Measurements from ENCODE around the gene SDK1. TPM values are rescaled to one million over a fixed set of nuclear protein-coding genes. Genes with fewer than 3 reads are reported as not detected.

The SDK1 gene
- total and polyA plus RNA-seq, 10 of the 15 experiments (the other 5 are each of a cell fraction or from before 2014, with no cell fraction given): 0.14 to 0.33 TPM; not detected in 8

- no peak for TF ChIP-seq DPF2 (IDR thresholded peaks at IDR 0.05)
Observed at GRCh38 chr7:3280445-3280844, 20.6 kb upstream of the SDK1 start (continued).

GRCh38 chr7:3280946-3281656 is 20.0 kb upstream of the SDK1 start:
- H2AFZ ChIP-seq (ENCODE audit: control insufficient read depth, low read depth, low read length): no peak overlapping the region
- no TSS peak for BruUV-seq (replicated peaks)
- no peak overlapping the region for H3K9ac ChIP-seq (ENCODE audit: control insufficient read depth, insufficient read depth, low read length)
- H3K27me3 ChIP-seq (replicated peaks in 1 of 2; ENCODE audit: control insufficient read depth in 2 of 2, insufficient read depth in 2 of 2, low read length in 1 of 2): no peaks in the 10 kb centered on the region
- H3K27ac ChIP-seq (ENCODE audit: control insufficient read depth, insufficient read depth): no peak overlapping the region
- H3K4me2 ChIP-seq (ENCODE audit: control insufficient read depth, insufficient read depth): no peak overlapping the region
- H3K4me1 ChIP-seq (ENCODE audit: control insufficient read depth, insufficient read depth, low read length): no peaks in the 10 kb centered on the region
- ChIA-PET POLR2A (no interaction called here), CTCF (no interaction called here), SMC1A (ENCODE audit: uncharacterized antibody, unreplicated experiment) (no interaction called here), RAD21 (ENCODE audit: unreplicated experiment) (no interaction called here)
- ATAC-seq (no peak), DNase-seq (ENCODE audit: low read depth, low spot score) (no peak), FAIRE-seq (no peak)
- TF ChIP-seq SMAD5 (IDR thresholded peaks at IDR 0.05; ENCODE audit: low read depth) (no peak), DPF2 (IDR thresholded peaks at IDR 0.05) (no peak), BCL11A (IDR thresholded peaks at IDR 0.05; ENCODE audit: low read depth, low read length) (no peak), BACH1 (IDR thresholded peaks at IDR 0.05; ENCODE audit: borderline replicate concordance) (no peak), TBL1XR1 (IDR thresholded peaks at IDR 0.05; ENCODE audit: low read depth, low read length) (no peak), YBX1 (IDR thresholded peaks at IDR 0.05) (no peak), KAT2A (conservative IDR thresholded peaks at IDR 0.05; ENCODE audit: control insufficient read depth, low read depth, low read length) (no peak), ZNF24 (IDR thresholded peaks at IDR 0.05) (no peak), GATAD2B (conservative IDR thresholded peaks at IDR 0.05; ENCODE audit: low read depth) (no peak), FOS (IDR thresholded peaks at IDR 0.05; ENCODE audit: borderline replicate concordance, extremely low read depth, insufficient read length) (no peak), LARP7 (IDR thresholded peaks at IDR 0.05) (no peak), STAT3 (IDR thresholded peaks at IDR 0.05; ENCODE audit: low read depth, low read length) (no peak), PAX8 (IDR thresholded peaks at IDR 0.05) (no peak), ATF3 (IDR thresholded peaks at IDR 0.05; ENCODE audit: borderline replicate concordance, extremely low read depth, low read depth, low read length) (no peak), RAD21 (IDR thresholded peaks at IDR 0.05; ENCODE audit: insufficient read depth, low read depth, low read length) (no peak), SMARCA5 (IDR thresholded peaks at IDR 0.05) (no peak)
- TF ChIP-seq, protein P1, sequence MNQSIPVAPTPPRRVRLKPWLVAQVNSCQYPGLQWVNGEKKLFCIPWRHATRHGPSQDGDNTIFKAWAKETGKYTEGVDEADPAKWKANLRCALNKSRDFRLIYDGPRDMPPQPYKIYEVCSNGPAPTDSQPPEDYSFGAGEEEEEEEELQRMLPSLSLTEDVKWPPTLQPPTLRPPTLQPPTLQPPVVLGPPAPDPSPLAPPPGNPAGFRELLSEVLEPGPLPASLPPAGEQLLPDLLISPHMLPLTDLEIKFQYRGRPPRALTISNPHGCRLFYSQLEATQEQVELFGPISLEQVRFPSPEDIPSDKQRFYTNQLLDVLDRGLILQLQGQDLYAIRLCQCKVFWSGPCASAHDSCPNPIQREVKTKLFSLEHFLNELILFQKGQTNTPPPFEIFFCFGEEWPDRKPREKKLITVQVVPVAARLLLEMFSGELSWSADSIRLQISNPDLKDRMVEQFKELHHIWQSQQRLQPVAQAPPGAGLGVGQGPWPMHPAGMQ (IDR thresholded peaks at IDR 0.05; ENCODE audit: borderline replicate concordance): no peak
- 29% methylated on average over 10 of the region's 10 CpGs for WGBS (ENCODE audit: insufficient coverage, insufficient replicate concordance, low lambda C conversion rate, missing lambda C conversion rate)
- H4K20me1 ChIP-seq (ENCODE audit: control insufficient read depth, insufficient read depth): no peaks in the 10 kb centered on the region
- H3K4me3 ChIP-seq: no peak overlapping the region
- H3K79me2 ChIP-seq (ENCODE audit: control insufficient read depth, insufficient read depth, low read length): no peaks in the 10 kb centered on the region
- intact Hi-C loops (cut with micrococcal nuclease; ENCODE audit: unreplicated experiment): no loop called here
- no peaks in the 10 kb centered on the region for H3K36me3 ChIP-seq (ENCODE audit: control insufficient read depth in 2 of 2, insufficient read depth in 2 of 2, low read length in 1 of 2)
- H3K9me3 ChIP-seq (replicated peaks; ENCODE audit: control insufficient read depth, insufficient read depth, low read length): no peaks in the 10 kb centered on the region
- in situ Hi-C loops (cut with MboI): no loop called here

Measured in GM12878 (cell line).